ENCODE results near the gene SERTAD2.

SERTAD2 gene

DNA sequence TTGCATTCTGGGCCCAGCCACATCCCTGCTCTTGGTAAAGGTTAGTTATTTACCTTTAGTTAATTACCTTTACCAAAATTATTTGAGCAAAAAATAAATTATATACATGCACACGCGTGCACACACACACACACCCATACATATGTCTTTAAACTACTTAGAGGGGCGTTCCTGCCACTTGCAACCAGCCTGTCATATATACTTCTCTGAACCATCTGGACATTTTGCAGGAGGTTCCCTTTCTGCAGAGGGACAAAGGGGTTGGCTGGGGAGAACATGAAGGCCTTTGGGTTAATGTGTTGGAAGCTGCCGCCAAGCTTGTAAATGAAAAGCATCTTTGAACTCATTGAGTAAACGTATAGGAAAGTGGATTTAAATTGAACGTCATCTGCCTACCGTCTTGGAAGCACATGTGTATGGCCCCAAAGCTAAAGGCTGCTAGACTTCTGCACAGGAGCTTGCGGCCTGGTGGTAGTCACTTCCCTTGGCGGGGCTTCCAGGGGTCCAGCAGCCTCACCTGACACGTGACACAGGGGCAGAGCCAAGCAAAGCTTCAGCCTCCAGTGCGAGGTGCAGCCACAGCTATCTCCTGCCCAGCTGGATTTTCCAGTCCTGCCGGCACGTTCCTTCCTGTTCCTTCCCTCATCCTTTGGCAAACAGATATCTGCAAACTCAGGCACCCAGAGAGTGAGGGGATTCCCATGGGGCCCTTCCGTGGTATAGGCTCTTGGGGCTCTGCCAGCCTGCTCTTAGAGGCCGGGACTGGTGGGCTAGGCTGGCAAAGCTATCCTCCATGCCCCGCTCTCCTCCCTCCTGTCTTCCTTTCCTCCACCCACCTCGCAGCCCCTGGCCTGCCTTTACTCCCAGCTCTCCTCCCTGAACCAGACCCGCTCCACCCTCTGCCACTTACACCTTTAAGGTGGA, 46.1 kb downstream of the SERTAD2 start:
- no peak for DNase-seq

- peak; percentile 69 to 94 (median 78) for DNase-seq
Measured at GRCh38 chr2:64606479-64607363, 47.0 kb downstream of the SERTAD2 start.

DNA sequence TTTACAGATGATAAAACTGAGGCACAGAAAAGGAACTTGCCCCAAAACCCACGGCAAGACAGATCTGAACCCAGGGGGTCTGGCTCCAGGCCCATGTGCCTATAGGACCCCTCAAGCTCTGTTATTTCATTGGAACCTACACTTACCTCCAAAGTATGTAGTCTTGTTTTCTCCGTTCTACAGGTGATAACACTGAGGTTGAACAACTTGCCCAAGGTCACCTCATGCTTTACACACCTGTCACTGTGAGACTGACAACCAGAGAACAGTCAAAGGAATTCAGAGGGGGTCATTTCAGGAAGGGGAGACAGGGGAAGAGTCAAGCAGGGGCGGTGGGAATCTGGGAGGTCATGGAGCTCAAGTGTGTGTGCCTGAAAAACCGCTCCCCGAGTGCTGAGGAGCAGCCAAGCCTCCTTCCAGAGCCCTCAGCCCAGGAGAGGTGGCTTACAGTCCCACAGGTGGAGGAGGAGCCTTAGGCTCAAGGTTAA, 47.7 kb downstream of the SERTAD2 start:
- no peak for DNase-seq

GRCh38 chr2:64605026-64605471, 48.7 kb downstream of the SERTAD2 start:
- DNase-seq, result no peak

- DNase-seq, result no peak
Measured at GRCh38 chr2:64604155-64604554, 49.6 kb downstream of the SERTAD2 start.

GRCh38 chr2:64602436-64602835, 51.3 kb downstream of the SERTAD2 start:
- DNase-seq, result no peak

DNA sequence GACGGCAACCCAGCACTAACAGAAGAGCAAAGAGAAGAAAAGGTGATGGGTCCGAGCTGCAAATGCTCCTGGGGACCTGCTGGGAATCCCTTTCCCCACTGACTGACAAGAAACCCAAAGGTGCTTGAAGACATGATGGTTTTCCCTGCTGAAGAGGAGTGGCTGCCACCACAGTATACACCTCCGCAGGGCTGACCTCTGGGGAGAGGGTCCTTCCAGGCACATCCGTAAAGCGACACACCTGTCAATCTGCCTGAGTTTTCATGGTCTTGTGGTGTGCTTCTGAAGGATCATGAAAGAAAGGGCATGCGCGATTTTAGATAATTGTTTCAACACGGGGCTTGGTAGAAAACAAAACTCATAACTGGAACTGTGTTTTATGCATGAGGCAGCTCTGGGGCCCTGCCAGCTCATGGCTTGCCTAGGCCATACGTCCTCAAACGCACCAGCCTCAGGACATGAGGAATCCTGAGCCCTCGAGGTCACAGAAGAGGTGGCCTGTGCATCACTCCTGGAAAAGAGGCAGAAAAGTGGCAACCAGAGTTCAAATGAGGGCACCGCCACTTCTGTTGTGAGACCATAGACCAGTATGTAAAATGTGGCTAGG, 51.8 kb downstream of the SERTAD2 start:
- no peak for DNase-seq

GRCh38 chr2:64601034-64601754, 52.5 kb downstream of the SERTAD2 start:
- DNase-seq, result no peak

- DNase-seq, result peak in 1 of 5 donors; percentile 36
Measured at GRCh38 chr2:64599469-64599868, 54.2 kb downstream of the SERTAD2 start.

DNA sequence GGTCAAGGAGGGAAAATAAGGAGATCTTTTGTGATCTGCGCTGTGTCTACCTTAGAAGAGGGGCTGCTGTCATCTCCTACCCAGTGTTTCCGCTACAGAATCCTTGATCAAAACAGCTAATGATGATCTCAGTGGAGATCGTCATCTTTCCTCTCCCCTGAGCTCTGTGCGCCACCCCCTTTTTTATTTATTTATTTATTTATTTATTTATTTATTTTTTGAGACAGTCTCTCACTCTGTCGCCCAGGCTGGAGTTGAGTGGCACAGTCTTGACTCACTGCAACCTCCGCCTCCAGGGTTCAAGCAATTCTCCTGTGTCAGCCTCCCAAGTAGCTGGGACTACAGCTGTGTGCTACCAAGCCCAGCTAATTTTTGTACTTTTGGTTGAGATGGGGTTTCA, 55.5 kb downstream of the SERTAD2 start:
- no peak for DNase-seq

GRCh38 chr2:64595397-64596176, 58.1 kb downstream of the SERTAD2 start:
- DNase-seq, result no peak

DNA sequence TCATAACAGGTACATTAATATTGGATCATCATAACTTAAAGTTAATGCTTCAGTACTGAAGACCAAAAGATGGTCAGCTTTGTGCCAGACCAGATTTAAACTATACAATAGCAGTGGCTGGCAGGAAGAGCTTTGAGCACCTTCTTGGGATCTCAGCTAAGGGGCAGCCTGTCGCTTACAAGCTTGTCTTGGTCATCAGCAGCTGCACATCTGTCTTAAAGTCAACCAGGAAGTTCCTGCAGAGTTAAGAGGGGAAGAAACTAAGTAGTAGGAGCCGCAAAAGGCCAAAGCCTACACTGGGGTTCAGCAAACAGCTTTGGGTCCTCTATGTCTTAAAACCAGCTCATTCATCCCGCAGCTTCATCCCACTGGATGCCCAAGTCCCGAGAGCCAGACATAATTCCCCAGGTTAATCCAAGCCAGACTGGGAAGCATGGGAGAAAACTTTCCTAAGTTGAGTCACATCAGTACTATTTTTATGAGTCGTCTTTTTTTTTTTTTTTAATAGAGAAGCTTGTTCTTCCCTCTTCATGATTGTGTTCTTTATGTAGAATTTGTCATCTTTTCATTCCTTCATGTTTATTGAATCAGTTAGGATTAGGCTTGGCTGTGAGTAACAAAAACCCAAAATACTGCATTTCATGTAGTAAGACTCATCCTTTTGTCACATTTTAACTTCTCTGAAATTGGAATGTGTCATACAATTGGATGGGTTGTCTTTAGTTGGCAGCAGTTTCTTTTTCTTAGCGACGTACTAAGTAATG, 59.3 kb downstream of the SERTAD2 start:
- no peak for DNase-seq

- no peak for DNase-seq
Measured at GRCh38 chr2:64593035-64593655, 60.6 kb downstream of the SERTAD2 start.

GRCh38 chr2:64591188-64591587, 62.5 kb downstream of the SERTAD2 start:
- DNase-seq, result no peak

DNA sequence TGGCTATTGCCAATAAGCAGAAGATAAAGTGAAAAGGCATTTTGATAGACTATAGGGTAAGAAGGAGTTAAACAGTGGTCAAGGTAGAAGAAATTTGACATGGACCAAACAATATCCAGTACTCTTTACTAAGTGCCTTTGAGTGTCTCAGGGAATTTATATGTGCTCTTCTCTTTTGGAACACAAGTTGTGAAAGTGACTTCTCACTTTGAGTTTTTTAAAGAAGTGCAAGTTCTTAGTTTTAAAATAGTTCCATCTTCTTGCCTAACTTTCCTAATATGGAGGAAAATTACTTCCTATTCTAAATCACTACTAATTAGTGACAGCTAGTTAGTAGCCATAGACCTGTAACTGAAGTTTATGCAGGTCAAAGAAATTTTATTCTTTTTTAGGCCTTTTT, 66.2 kb downstream of the SERTAD2 start:
- no peak for DNase-seq

- peak in 1 of 5 donors; percentile 33 for DNase-seq
Measured at GRCh38 chr2:64586883-64587481, 66.7 kb downstream of the SERTAD2 start.

DNA sequence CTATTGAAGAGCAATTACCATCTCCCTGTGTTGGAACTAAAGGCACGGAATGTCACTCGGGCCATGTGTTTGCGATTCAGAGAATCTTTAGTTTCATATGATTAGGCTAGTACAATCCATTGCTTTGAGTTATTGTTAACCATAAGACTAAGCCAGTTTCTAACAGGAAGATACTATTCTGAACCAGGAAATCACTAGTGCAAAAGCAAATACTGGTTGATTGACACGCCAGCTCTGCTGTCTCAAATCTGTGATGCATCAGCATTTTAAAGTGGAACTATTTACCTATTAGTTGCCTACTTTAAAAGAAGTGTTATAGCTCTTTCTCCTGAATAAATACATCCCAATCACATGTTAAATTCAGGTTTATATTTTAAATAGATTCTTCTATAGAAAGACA, 67.7 kb downstream of the SERTAD2 start:
- no peak for DNase-seq

DNA sequence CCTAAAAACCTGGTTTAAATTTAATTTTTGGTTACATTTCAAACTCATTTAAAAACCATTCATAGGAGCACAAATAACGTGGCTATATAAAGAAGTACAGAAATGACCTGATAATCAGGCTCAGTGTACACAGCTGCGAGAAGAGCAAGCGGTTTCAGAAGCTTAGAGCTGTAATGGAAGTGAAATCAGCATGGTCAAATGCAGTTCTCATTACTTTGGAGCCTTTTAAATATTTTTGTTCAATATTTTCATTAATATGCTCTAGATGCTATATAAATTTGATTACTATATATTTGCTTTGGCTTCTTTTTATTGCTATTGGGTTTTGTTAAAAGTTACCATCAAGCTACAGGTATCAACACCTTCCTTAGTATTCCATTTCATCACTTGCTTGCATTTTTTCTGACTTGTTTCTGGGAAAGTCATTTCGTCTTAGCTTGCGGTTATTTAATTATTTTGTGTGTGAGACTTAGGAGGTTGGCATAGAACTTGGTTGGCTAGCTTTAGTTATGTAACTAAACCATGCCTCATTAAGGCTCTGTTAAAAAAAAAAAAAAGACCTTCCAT, 70.9 kb downstream of the SERTAD2 start:
- no peak for DNase-seq
